Activated CD4-positive, alpha-beta memory T cell treated with anti-CD3 and anti-CD28 coated beads for 36 hours (primary cell): Measurements from ENCODE around the gene CIT. TPM values are rescaled to one million over a fixed set of nuclear protein-coding genes. Genes with fewer than 3 reads are reported as not detected.
A peak's percentile ranks its signal among the peaks of the same experiment; 100 is the strongest.

Experiments
- CTCF ChIA-PET: fragments of 350-600 bp; sonication (Branson Sonifier 250); formaldehyde crosslinking; loops from one replicate; lab custom pipeline; 2021; ENCODE audit warnings: antibody characterized with exemption, inconsistent platforms; lab: Charles Lee
- POLR2A ChIA-PET: fragments of 350-600 bp; sonication (Branson Sonifier 250); formaldehyde crosslinking; loops from one replicate; lab custom pipeline; 2021; ENCODE audit warnings: antibody characterized with exemption; lab: Charles Lee
- DNase-seq: peaks from one replicate; pipeline ENCODE4 v3.0.0-alpha.2; 2020
- H3K27ac Mint-ChIP-seq: one replicate; pipeline ENCODE4 v1.8.0; 2021; ENCODE audit warnings: mixed read lengths
- H3K27me3 Mint-ChIP-seq: one replicate; pipeline ENCODE4 v1.8.0; 2021; ENCODE audit warnings: mixed read lengths
- H3K36me3 Mint-ChIP-seq: one replicate; pipeline ENCODE4 v1.8.0; 2021; ENCODE audit warnings: mixed read lengths
- H3K4me1 Mint-ChIP-seq: one replicate; pipeline ENCODE4 v1.8.0; 2021; ENCODE audit warnings: low read depth, mixed read lengths
- H3K4me3 Mint-ChIP-seq: one replicate; pipeline ENCODE4 v1.8.0; 2021; ENCODE audit warnings: mild to moderate bottlenecking, mixed read lengths
- H3K9me3 Mint-ChIP-seq: one replicate; pipeline ENCODE4 v1.8.0; 2021; ENCODE audit warnings: mixed read lengths
- intact Hi-C: fragments of 100-400 bp; cut with micrococcal nuclease; formaldehyde crosslinking; loops from one replicate; pipeline ENCODE4 v1.15.1; 2023
- total RNA-seq, 2 experiments: library from RNA; stranded (reverse); gene quantifications; one replicate each; pipeline ENCODE4 v1.2.3, GENCODE V29; 2021

CIT gene
- total RNA-seq, 2 experiments from 2014 or later = 57.5 to 61.7 TPM

DNA sequence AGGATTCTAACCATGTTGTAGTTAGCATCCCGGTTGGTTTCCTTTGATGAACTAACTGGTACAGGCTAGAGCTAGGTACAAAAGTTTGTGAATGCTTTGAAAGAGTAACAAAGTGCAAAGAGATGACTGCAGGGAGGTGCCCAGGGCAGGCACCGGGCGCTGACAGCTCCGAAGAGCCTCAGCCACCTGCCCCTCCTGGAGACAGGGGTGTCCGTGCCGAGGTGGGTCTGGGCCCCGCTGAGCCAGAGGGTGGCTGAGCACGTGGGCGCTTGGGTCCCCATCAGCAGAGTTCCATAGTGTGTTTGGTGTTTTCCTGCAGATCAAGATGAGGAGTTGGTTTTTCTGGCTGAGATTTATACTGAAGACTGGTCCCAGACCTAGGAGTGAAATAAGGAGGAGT, 189.2 kb downstream of the CIT start:
- intact Hi-C loops = loop anchor here (10.0 kb wide), 1 partner anchor 97 kb away; no protein-coding TSS in a partner anchor
- ChIA-PET POLR2A (no interaction called here), CTCF (no interaction called here)
- Mint-ChIP-seq H3K27ac (no peak overlapping the region), H3K4me3 (no peak overlapping the region), H3K9me3 (no peaks in the 10 kb centered on the region), H3K4me1 (peaks cover 2% of the 10 kb centered on the region), H3K36me3 (peaks cover 6% of the 10 kb centered on the region), H3K27me3 (no peaks in the 10 kb centered on the region)
- DNase-seq = no peak

DNA sequence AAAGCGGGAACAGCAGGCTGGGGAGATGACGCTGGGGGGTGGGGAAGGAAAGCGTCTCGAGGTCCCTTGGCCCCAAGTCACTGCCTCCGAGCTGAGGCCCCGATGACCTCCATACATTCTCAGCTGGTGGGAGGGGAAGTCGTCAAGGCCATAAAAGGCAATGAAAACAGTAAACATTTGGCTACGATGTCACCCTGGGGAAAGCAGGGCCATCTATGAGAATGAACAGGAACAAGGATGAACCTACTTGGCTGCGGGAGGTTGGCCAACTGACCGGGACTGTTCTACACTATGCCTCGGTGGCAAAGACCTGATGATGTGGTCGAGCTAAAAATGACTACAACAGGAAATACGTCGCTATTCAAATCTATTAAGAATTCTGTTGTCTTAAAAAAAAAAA, 189.7 kb downstream of the CIT start:
- intact Hi-C loops = loop anchor here (10.0 kb wide), 1 partner anchor 97 kb away; no protein-coding TSS in a partner anchor
- H3K4me3 Mint-ChIP-seq = no peak overlapping the region
- H3K27me3 Mint-ChIP-seq = no peaks in the 10 kb centered on the region
- POLR2A ChIA-PET = no interaction called here
- H3K27ac Mint-ChIP-seq = no peak overlapping the region
- CTCF ChIA-PET = no interaction called here
- H3K36me3 Mint-ChIP-seq = peaks cover 6% of the 10 kb centered on the region
- no peaks in the 10 kb centered on the region for H3K9me3 Mint-ChIP-seq
- DNase-seq = no peak
- H3K4me1 Mint-ChIP-seq = peaks cover 7% of the 10 kb centered on the region

DNA sequence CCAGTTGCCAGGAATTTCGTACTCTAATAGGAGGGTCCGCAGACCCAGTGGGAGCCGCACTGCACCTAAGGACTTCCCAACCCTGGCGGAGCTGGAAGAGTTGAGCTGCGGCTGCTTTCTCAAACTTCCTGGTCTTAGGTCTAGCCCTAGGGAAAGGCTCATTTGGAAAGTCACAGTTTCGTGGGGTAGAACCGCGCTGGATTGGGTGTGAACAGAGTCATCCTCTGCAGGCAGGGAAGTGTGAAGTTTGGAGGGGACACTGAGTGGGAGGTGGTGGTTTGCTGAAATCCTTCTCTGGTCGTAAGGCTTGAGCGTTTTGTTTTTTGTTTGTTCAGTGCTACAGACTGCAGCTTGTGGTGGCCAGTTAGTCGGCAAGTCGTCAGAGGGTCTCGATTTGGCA, 190.3 kb downstream of the CIT start:
- H3K36me3 Mint-ChIP-seq = peaks cover 7% of the 10 kb centered on the region
- intact Hi-C loops = loop anchor here (10.0 kb wide), 1 partner anchor 98 kb away; no protein-coding TSS in a partner anchor
- POLR2A ChIA-PET = no interaction called here
- CTCF ChIA-PET = interaction anchor here (1.7 kb wide), 1 partner anchor 19 kb away, joined by 3 read pairs; the partner anchor contains the start of gene PRKAB1
- H3K4me3 Mint-ChIP-seq = no peak overlapping the region
- no peaks in the 10 kb centered on the region for H3K27me3 Mint-ChIP-seq
- no peak for DNase-seq
- H3K9me3 Mint-ChIP-seq = no peaks in the 10 kb centered on the region
- no peak overlapping the region for H3K27ac Mint-ChIP-seq
- peaks cover 13% of the 10 kb centered on the region for H3K4me1 Mint-ChIP-seq

DNA sequence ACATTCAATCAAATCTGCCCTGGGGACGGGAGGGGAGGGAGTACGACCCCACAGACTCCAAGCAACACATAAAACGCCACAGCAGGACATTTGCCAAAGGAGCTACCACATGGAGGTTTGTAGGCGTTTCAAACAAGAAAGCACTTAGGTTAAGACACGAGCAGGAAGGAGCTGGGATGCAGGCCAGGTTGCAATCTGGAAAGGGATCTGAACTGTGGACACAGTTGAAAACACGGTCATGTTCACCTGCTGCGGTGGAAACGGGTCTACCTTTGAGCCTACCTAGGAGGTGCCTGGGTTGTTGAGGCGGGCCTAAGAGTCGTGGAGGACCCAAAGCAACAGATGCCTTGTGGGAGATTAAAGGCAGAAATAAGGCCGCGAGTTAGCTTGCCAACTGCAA, 190.8 kb downstream of the CIT start:
- intact Hi-C loops = loop anchor here (10.0 kb wide), 1 partner anchor 98 kb away; no protein-coding TSS in a partner anchor
- POLR2A ChIA-PET = no interaction called here
- H3K27ac Mint-ChIP-seq = no peak overlapping the region
- no peak overlapping the region for H3K4me3 Mint-ChIP-seq
- H3K36me3 Mint-ChIP-seq = peaks cover 8% of the 10 kb centered on the region
- peaks cover 16% of the 10 kb centered on the region for H3K4me1 Mint-ChIP-seq
- no peaks in the 10 kb centered on the region for H3K27me3 Mint-ChIP-seq
- DNase-seq = no peak
- H3K9me3 Mint-ChIP-seq = no peaks in the 10 kb centered on the region
- CTCF ChIA-PET = interaction anchor here (1.7 kb wide), 1 partner anchor 19 kb away, joined by 3 read pairs; the partner anchor contains the start of gene PRKAB1

DNA sequence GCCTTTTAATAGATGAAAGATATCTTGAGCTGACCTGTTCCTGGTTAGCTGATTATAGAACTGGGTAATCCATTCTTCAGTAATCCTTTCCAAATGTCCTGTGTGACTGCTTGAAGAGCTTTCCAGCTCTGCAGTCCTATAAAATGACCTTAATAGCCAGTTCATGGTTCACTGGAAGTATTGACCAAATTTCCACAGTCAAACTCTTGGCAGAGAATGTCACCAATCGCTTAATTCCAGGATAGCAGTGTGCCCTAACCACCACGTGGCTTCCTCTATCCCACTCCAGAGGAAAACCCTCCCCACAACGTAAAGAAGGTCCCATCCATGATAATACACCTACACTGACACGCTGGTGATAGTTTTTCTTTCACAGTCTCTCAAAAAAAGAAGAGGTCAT, 191.7 kb downstream of the CIT start:
- no peak overlapping the region for H3K27ac Mint-ChIP-seq
- DNase-seq = no peak
- H3K4me3 Mint-ChIP-seq = no peak overlapping the region
- H3K4me1 Mint-ChIP-seq = peaks cover 16% of the 10 kb centered on the region
- intact Hi-C loops = loop anchor here (10.0 kb wide), 1 partner anchor 99 kb away; no protein-coding TSS in a partner anchor
- H3K9me3 Mint-ChIP-seq = no peaks in the 10 kb centered on the region
- peaks cover 14% of the 10 kb centered on the region for H3K36me3 Mint-ChIP-seq
- no peaks in the 10 kb centered on the region for H3K27me3 Mint-ChIP-seq
- CTCF ChIA-PET = interaction anchor here (1.7 kb wide), 1 partner anchor 18 kb away, joined by 3 read pairs; the partner anchor contains the start of gene PRKAB1
- POLR2A ChIA-PET = no interaction called here

DNA sequence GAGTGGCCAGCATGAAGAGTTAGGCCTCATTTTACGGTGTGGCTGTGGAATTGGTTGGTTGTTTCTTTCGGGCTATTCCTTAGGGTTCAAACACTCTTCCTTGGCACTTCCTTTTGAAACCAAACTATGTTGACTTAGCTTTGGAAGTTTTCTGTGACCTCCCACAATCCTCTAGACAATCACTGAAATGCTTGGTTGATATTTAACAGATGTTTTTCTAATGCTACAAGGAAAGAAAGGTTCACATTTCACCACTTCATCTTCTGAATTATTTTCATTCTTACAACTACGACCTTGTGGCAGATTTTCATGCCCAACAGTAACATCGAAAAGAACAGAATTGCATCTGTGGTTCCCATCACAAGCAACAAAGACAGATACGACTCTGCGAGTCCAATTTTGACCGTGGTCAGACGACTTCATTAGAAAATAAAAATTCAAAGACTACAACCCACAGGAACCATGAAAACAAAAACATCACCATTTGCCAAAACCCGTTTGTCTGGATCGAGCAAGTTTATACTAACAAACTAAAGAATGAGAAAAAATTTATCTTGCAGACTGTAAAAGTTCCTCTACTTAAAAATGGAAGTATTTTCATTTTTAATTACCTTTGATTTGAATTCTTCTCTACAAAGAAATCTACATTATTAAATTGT, 192.3 kb downstream of the CIT start:
- no peak for DNase-seq
- intact Hi-C loops = loop anchor here (10.0 kb wide), 1 partner anchor 100 kb away; no protein-coding TSS in a partner anchor
- POLR2A ChIA-PET = no interaction called here
- no peak overlapping the region for H3K27ac Mint-ChIP-seq
- no peaks in the 10 kb centered on the region for H3K9me3 Mint-ChIP-seq
- H3K4me1 Mint-ChIP-seq = peaks cover 16% of the 10 kb centered on the region
- H3K4me3 Mint-ChIP-seq = no peak overlapping the region
- CTCF ChIA-PET = no interaction called here
- H3K27me3 Mint-ChIP-seq = no peaks in the 10 kb centered on the region
- peaks cover 17% of the 10 kb centered on the region for H3K36me3 Mint-ChIP-seq

DNA sequence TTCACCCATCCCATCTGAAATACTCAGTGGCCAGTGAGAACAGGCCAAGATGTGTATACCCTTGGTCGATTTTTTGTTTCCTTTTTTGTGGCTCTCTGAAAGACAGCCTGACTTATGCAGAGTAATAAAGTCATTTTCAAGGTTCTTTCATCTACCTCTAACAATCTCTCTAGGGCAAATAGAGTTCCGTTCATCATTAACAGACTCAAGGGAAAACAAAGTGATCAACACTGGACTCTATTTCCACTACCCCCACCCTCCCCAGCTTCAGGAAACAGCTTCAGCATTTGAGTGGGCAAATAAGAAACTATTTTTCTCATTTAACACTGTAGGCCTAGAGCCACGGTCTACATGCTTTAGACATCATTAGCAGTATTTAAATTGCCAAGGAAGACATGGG, 193.3 kb downstream of the CIT start:
- Mint-ChIP-seq H3K27ac (no peak overlapping the region), H3K4me1 (peaks cover 16% of the 10 kb centered on the region), H3K36me3 (peaks cover 25% of the 10 kb centered on the region), H3K27me3 (no peaks in the 10 kb centered on the region), H3K4me3 (no peak overlapping the region), H3K9me3 (no peaks in the 10 kb centered on the region)
- POLR2A ChIA-PET = interaction anchor here (0.6 kb wide), 1 partner anchor 23 kb away, joined by 4 read pairs; no protein-coding TSS in a partner anchor
- DNase-seq = no peak
- intact Hi-C loops = loop anchor here (10.0 kb wide), 1 partner anchor 101 kb away; no protein-coding TSS in a partner anchor
- CTCF ChIA-PET = no interaction called here

DNA sequence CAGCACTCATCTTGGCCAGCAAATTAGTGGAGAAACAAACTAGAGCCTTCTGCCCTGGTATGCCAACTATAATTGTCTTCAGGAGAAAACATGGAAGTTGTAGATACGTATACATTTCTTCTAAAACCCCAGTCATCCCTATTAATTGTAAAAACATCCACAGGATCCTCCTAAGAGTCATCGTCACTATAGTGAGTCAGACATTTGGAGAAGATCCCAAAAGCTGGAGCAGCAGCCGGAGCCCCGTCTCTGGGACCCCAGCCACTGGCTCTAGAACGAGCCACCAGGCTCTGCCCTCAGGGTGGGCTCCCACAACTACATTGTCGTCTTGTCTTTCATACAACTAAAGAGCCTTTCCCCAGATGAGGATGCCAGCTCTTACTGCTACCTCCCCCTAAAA, 193.7 kb downstream of the CIT start:
- no peaks in the 10 kb centered on the region for H3K27me3 Mint-ChIP-seq
- H3K27ac Mint-ChIP-seq = no peak overlapping the region
- H3K4me1 Mint-ChIP-seq = peaks cover 16% of the 10 kb centered on the region
- no peak overlapping the region for H3K4me3 Mint-ChIP-seq
- peaks cover 25% of the 10 kb centered on the region for H3K36me3 Mint-ChIP-seq
- ChIA-PET POLR2A (interaction anchor here (0.6 kb wide), 1 partner anchor 22 kb away, joined by 4 read pairs; no protein-coding TSS in a partner anchor), CTCF (no interaction called here)
- no peaks in the 10 kb centered on the region for H3K9me3 Mint-ChIP-seq
- no peak for DNase-seq
- intact Hi-C loops = loop anchor here (10.0 kb wide), 1 partner anchor 101 kb away; no protein-coding TSS in a partner anchor

DNA sequence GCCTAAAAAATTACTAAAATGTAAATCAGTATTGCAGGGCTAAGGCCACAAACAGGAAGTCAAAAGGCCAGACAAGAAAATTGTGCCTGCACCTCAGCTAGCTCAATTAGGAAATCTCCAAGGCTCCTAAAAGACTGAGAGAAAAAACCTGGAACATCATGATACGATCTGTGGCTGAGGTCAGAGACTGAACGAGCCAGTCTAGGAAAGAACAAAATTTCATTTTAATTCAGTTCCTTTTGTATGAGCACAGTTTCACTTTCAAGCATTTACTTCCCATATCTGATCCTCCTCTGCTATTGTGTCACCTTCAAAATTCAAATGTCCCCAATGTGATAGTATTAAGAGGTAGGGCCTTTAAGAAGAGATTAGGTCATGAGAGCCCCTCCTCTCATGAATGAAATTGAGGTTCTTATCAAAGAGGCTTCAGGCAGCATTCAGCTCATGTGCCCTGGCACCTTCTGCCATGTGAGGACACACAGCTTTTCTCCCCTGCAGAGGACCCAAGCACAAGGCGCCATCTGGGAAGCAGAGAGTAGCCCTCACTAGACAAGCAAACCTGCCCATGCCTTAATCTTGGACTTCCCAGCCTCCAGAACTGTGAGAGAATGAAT, 194.4 kb downstream of the CIT start:
- no peak for DNase-seq
- Mint-ChIP-seq H3K4me1 (peaks cover 16% of the 10 kb centered on the region), H3K27me3 (no peaks in the 10 kb centered on the region), H3K4me3 (no peak overlapping the region), H3K27ac (peak overlapping the region; percentile 54), H3K36me3 (peaks cover 28% of the 10 kb centered on the region), H3K9me3 (no peaks in the 10 kb centered on the region)
- CTCF ChIA-PET = interaction anchor here (1.0 to 1.7 kb wide), 2 partner anchors 12 to 15 kb away, joined by 3 to 8 read pairs; partner anchors contain the start of gene PRKAB1
- POLR2A ChIA-PET = interaction anchor here (0.8 to 2.1 kb wide), 2 partner anchors 11 to 14 kb away, joined by 3 to 7 read pairs; partner anchors contain the start of gene PRKAB1
- intact Hi-C loops = loop anchor here (10.0 kb wide), 1 partner anchor 102 kb away; no protein-coding TSS in a partner anchor

DNA sequence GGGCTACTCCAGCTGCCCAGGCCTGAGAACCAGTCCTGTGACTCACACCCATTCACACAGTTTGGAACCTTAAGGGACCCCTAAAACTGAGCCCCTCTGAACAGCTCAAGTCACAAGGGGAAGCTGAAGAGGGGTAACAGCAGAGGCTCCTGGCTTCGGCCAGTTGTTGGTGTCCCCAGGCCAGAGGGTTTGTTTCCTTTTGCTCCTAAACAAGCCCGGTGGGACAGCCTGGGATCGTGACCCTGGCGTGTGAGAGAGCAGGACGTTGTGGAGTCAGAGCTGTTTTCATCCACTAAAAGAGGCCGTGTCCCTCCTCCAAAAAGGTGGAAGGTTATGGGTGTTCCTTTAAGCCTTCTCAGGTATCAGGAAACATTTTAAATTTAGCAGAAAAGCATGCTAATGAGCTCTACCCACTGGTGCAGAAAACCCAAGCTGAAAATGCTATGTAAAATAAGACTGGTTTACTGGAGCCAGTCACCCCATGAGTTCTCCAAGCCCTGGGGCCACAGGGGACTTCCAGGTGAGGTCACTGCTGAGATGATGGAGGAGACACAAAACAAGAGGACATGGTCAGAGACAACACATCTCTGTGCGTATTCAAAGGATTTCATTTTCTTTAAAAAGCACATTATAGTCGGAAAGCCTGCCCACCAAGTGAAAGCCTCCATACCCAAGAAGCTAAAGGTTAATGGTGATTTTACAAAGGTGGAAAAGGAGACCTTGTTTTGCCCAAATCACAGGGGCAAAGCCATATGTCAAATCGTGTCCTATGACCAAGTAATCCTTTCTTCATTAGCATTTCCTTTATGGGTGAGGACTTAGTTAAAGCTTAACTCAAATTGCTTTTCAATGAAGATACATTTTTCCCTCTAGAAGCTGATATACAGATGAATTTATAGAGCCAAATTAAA, 195.1 kb downstream of the CIT start:
- peak overlapping the region; percentile 66 for H3K27ac Mint-ChIP-seq
- intact Hi-C loops = loop anchor here (10.0 kb wide), 1 partner anchor 103 kb away; no protein-coding TSS in a partner anchor
- peaks cover 32% of the 10 kb centered on the region for H3K36me3 Mint-ChIP-seq
- DNase-seq = peak; percentile 48
- H3K27me3 Mint-ChIP-seq = no peaks in the 10 kb centered on the region
- no peaks in the 10 kb centered on the region for H3K9me3 Mint-ChIP-seq
- ChIA-PET POLR2A (interaction anchor here (0.8 to 2.1 kb wide), 2 partner anchors 10 to 13 kb away, joined by 3 to 7 read pairs; partner anchors contain the start of gene PRKAB1), CTCF (interaction anchor here (1.0 to 1.7 kb wide), 2 partner anchors 11 to 14 kb away, joined by 3 to 8 read pairs; partner anchors contain the start of gene PRKAB1)
- H3K4me1 Mint-ChIP-seq = peaks cover 16% of the 10 kb centered on the region
- H3K4me3 Mint-ChIP-seq = no peak overlapping the region

DNA sequence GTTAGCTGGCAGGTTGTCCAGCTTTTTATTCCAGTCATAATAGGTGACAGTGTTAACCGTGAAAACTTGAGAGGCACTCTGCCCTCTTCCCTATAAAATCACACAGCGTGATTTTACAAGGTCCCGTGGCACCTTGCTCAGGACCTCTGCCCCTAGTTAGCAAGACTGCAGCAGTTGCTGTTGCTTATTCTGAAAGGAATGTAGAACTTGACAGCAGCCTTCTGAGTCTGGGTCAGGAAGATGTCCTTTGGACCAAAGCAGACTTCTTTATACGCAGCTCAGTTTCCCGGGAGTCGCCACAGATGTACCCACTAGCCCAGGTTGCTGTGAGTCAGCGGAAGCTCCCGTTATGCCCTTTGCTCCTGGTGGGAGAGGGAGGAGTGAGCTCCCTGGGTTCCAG, 196.0 kb downstream of the CIT start:
- no peak for DNase-seq
- no peaks in the 10 kb centered on the region for H3K27me3 Mint-ChIP-seq
- intact Hi-C loops = loop anchor here (10.0 kb wide), 1 partner anchor 104 kb away; no protein-coding TSS in a partner anchor
- H3K27ac Mint-ChIP-seq = no peak overlapping the region
- H3K4me1 Mint-ChIP-seq = peaks cover 16% of the 10 kb centered on the region
- peaks cover 39% of the 10 kb centered on the region for H3K36me3 Mint-ChIP-seq
- no peaks in the 10 kb centered on the region for H3K9me3 Mint-ChIP-seq
- CTCF ChIA-PET = interaction anchor here (1.7 kb wide), 1 partner anchor 13 kb away, joined by 8 read pairs; the partner anchor contains the start of gene PRKAB1
- POLR2A ChIA-PET = interaction anchor here (2.1 kb wide), 1 partner anchor 13 kb away, joined by 7 read pairs; the partner anchor contains the start of gene PRKAB1
- no peak overlapping the region for H3K4me3 Mint-ChIP-seq
